Liver (tissue), 9 donors: ENCODE data around the gene TWIST1. TPM values are rescaled to one million over a fixed set of nuclear protein-coding genes. Genes with fewer than 3 reads are reported as not detected.

Source experiments
- DNase-seq: peaks from one replicate; pipeline ENCODE4 v3.0.0-alpha.2; 2017; ENCODE audit warnings: low spot score
- H3K27ac ChIP-seq, 2 donors: one replicate each; pipeline ENCODE4 v1.7.0; 2013; ENCODE audit warnings: inconsistent platforms in 2 of 2, low read length in 2 of 2, control low read depth in 1 of 2, low read depth in 1 of 2, mild to moderate bottlenecking in 1 of 2
- H3K27me3 ChIP-seq, 4 donors: one replicate each; pipeline versions ENCODE4 v1.6.1 to v1.7.0; 2013; ENCODE audit warnings: low read length in 3 of 4, inconsistent platforms in 1 of 4, mild to moderate bottlenecking in 1 of 4, moderate library complexity in 1 of 4; ENCODE audit not compliant: control insufficient read depth in 4 of 4, insufficient read depth in 4 of 4
- H3K36me3 ChIP-seq, 4 donors: one replicate each; pipeline versions ENCODE4 v1.6.1 to v1.7.0; 2013; ENCODE audit warnings: low read length in 3 of 4, mild to moderate bottlenecking in 3 of 4, low read depth in 1 of 4, moderate library complexity in 1 of 4; ENCODE audit not compliant: control insufficient read depth in 4 of 4, insufficient read depth in 3 of 4
- H3K4me1 ChIP-seq, 4 donors: one replicate each; pipeline versions ENCODE4 v1.6.1 to v1.7.0; 2013; ENCODE audit warnings: low read length in 3 of 4, mild to moderate bottlenecking in 3 of 4, moderate library complexity in 1 of 4; ENCODE audit not compliant: control insufficient read depth in 4 of 4, insufficient read depth in 4 of 4
- H3K4me3 ChIP-seq, 3 donors: one replicate each; pipeline versions ENCODE4 v1.6.1 to v1.7.0; 2013; ENCODE audit warnings: low read length in 3 of 3, control low read depth in 1 of 3, low read depth in 1 of 3, mild to moderate bottlenecking in 1 of 3
- H3K9ac ChIP-seq, 2 donors: one replicate each; pipeline ENCODE4 v1.7.0; 2013; ENCODE audit warnings: low read length in 2 of 2, mild to moderate bottlenecking in 2 of 2, moderate library complexity in 2 of 2, control low read depth in 1 of 2, low read depth in 1 of 2
- H3K9me3 ChIP-seq, 4 donors: one replicate each; pipeline versions ENCODE4 v1.6.1 to v1.7.0; 2013; ENCODE audit warnings: low read length in 3 of 4; ENCODE audit not compliant: control insufficient read depth in 4 of 4
- ATF3 ChIP-seq: IDR thresholded peaks from 2 replicates; pipeline ENCODE4 v1.6.1; 2016; ENCODE audit warnings: antibody characterized with exemption
- CTCF ChIP-seq: fragments of 150-350 bp; IDR thresholded peaks from 2 replicates; pipeline ENCODE4 v1.5.1; 2017; ENCODE audit warnings: improper control_type of control experiment, low read depth, low read length; ENCODE audit not compliant: missing input control
- EGR1 ChIP-seq, 2 donors: IDR thresholded peaks; 2 replicates each; pipeline ENCODE4 v1.6.1; 2016 to 2018; ENCODE audit warnings: antibody characterized with exemption in 2 of 2, low read depth in 2 of 2
- FOXA1 ChIP-seq: IDR thresholded peaks from 2 replicates; pipeline ENCODE4 v1.6.1; 2016; ENCODE audit warnings: antibody characterized with exemption
- FOXA2 ChIP-seq: IDR thresholded peaks from 2 replicates; pipeline ENCODE4 v1.6.1; 2016; ENCODE audit warnings: antibody characterized with exemption
- GABPA ChIP-seq, 2 donors: IDR thresholded peaks in 1 of 2; conservative IDR thresholded peaks in 1 of 2; 2 replicates each; pipeline ENCODE4 v1.6.1; 2016; ENCODE audit warnings: antibody characterized with exemption in 2 of 2, mild to moderate bottlenecking in 1 of 2, moderate library complexity in 1 of 2
- HNF4A ChIP-seq, 2 donors: conservative IDR thresholded peaks; 2 replicates each; pipeline ENCODE4 v1.6.1; 2016; ENCODE audit warnings: antibody characterized with exemption in 2 of 2, mild to moderate bottlenecking in 2 of 2
- HNF4G ChIP-seq: IDR thresholded peaks from 2 replicates; pipeline ENCODE4 v1.6.1; 2016; ENCODE audit warnings: antibody characterized with exemption
- JUND ChIP-seq, 2 donors: IDR thresholded peaks; 2 replicates each; pipeline ENCODE4 v1.6.1; 2016; ENCODE audit warnings: antibody characterized with exemption in 2 of 2
- MAX ChIP-seq: IDR thresholded peaks from 2 replicates; pipeline ENCODE4 v1.6.1; 2016; ENCODE audit warnings: antibody characterized with exemption
- NR2F2 ChIP-seq: IDR thresholded peaks from 2 replicates; pipeline ENCODE4 v1.6.1; 2016; ENCODE audit warnings: antibody characterized with exemption
- RAD21 ChIP-seq, 2 donors: IDR thresholded peaks; 2 replicates each; pipeline ENCODE4 v1.6.1; 2016; ENCODE audit warnings: antibody characterized with exemption in 2 of 2, mild to moderate bottlenecking in 2 of 2
- REST ChIP-seq: IDR thresholded peaks from 2 replicates; pipeline ENCODE4 v1.6.1; 2016; ENCODE audit warnings: antibody characterized with exemption, mild to moderate bottlenecking
- SP1 ChIP-seq: IDR thresholded peaks from 2 replicates; pipeline ENCODE4 v1.6.1; 2018; ENCODE audit warnings: antibody characterized with exemption, mild to moderate bottlenecking
- TAF1 ChIP-seq: conservative IDR thresholded peaks from 2 replicates; pipeline ENCODE4 v1.6.1; 2016; ENCODE audit warnings: antibody characterized with exemption, mild to moderate bottlenecking
- YY1 ChIP-seq: IDR thresholded peaks from 2 replicates; pipeline ENCODE4 v1.6.1; 2016; ENCODE audit warnings: antibody characterized with exemption, mild to moderate bottlenecking
- ZBTB33 ChIP-seq: IDR thresholded peaks from 2 replicates; pipeline ENCODE4 v1.6.1; 2016; ENCODE audit warnings: antibody characterized with exemption
- WGBS: extraction: QIAGEN DNeasy Blood & Tissue Kit; methylation state at CpG from one replicate; pipeline ENCODE4 v1.1.7; 2013; 5-methylcytosine and 5-hydroxymethylcytosine counted together
- polyA plus RNA-seq, 2 donors: library from polyadenylated mRNA; stranded (reverse) in 1 of 2; unstranded in 1 of 2; fragments of 200-250 nt in 1 of 2; fragments of >200 nt in 1 of 2; fragmentation: Nextera tagmentation in 1 of 2; extraction: Ambion mirVana in 1 of 2; gene quantifications; one replicate each; pipeline versions ENCODE4 v1.2.1 to v1.2.3, GENCODE V29; 2013 to 2015
- total RNA-seq, 2 donors: library from RNA; depleted of rRNA; stranded (reverse); fragments of >200 nt; gene quantifications; one replicate each; pipeline ENCODE4 v1.2.3, GENCODE V29; 2014
- donor health status: healthy.
- donor health status: healthy.
- donor health status: healthy.
- donor health status: healthy.
- donor health status: healthy.

Gene TWIST1
- total and polyA plus RNA-seq, 4 donors, result 0.15 to 0.19 (median 0.17) TPM; not detected in 1

GRCh38 chr7:19107081-19107355 lies 10.4 kb downstream of the TWIST1 start:
- Histone ChIP-seq H3K36me3 (no peaks in the 10 kb centered on the region), H3K9me3 (peaks cover 0 to 3% (median under 1%) of the 10 kb centered on the region in 4 donors), H3K9ac (no peak overlapping the region), H3K27ac (no peak overlapping the region), H3K4me1 (peaks cover 0 to 16% (median 6%) of the 10 kb centered on the region in 4 donors), H3K4me3 (peak overlapping the region in 1 of 3 donors; percentile 18), H3K27me3 (peaks cover 0 to 38% (median 7%) of the 10 kb centered on the region in 4 donors)
- TF ChIP-seq GABPA (IDR thresholded peaks at IDR 0.05 in 1 of 2, conservative IDR thresholded peaks at IDR 0.05 in 1 of 2) (no peak), ATF3 (no peak), FOXA2 (no peak), FOXA1 (no peak), SP1 (no peak), REST (no peak), ZBTB33 (no peak), MAX (no peak), TAF1 (no peak), HNF4G (no peak), RAD21 (IDR thresholded peaks at IDR 0.05) (no peak), HNF4A (conservative IDR thresholded peaks at IDR 0.05) (no peak)
- no peak for DNase-seq
- 3% methylated on average over 6 of the region's 6 CpGs for WGBS

GRCh38 chr7:19106241-19107080 lies 11.0 kb downstream of the TWIST1 start:
- peaks cover 0 to 3% (median under 1%) of the 10 kb centered on the region in 4 donors for H3K9me3 ChIP-seq
- H3K27me3 ChIP-seq, result peaks cover 0 to 38% (median 9%) of the 10 kb centered on the region in 4 donors
- no peak overlapping the region for H3K9ac ChIP-seq
- peak overlapping the region in 1 of 3 donors; percentile 14 for H3K4me3 ChIP-seq
- TF ChIP-seq EGR1 (IDR thresholded peaks at IDR 0.05; ENCODE audit: low read depth in 2 of 2) (no peak), CTCF (no peak), GABPA (IDR thresholded peaks at IDR 0.05 in 1 of 2, conservative IDR thresholded peaks at IDR 0.05 in 1 of 2) (no peak), SP1 (no peak), MAX (no peak), HNF4G (no peak), JUND (IDR thresholded peaks at IDR 0.05) (no peak), NR2F2 (no peak), ZBTB33 (no peak), HNF4A (conservative IDR thresholded peaks at IDR 0.05) (no peak), ATF3 (no peak), YY1 (no peak), FOXA2 (no peak)
- H3K4me1 ChIP-seq, result peaks cover 0 to 16% (median 6%) of the 10 kb centered on the region in 4 donors
- 4% methylated on average over 49 of the region's 49 CpGs for WGBS
- no peak overlapping the region for H3K27ac ChIP-seq
- no peak for DNase-seq
- no peaks in the 10 kb centered on the region for H3K36me3 ChIP-seq
